Stimulated activated CD8-positive, alpha-beta memory T cell treated with anti-CD3 and anti-CD28 coated beads, Interleukin-15, amount 100 ng/mL, for 24 hours (primary cell): ENCODE results near the gene FNIP2.
"Not testable (repeated sequence)": the region's sequence is repeated elsewhere in the genome, so short reads cannot be mapped to it uniquely, and the experiment has no call there.

Experiments
- DNase-seq: peaks from one replicate; pipeline ENCODE4 v3.0.0-alpha.2; 2020; ENCODE audit warnings: low read depth

Gene FNIP2

GRCh38 chr4:158912806-158913205 lies 144.0 kb downstream of the FNIP2 start:
- no peak for DNase-seq

- no peak for DNase-seq
These were observed 144.9 kb downstream of the FNIP2 start for GRCh38 chr4:158913766-158914165.

GRCh38 chr4:158914218-158914617 lies 145.4 kb downstream of the FNIP2 start:
- DNase-seq, result no peak

GRCh38 chr4:158915683-158916241 lies 146.9 kb downstream of the FNIP2 start:
- DNase-seq, result no peak

GRCh38 chr4:158920452-158920996 lies 151.7 kb downstream of the FNIP2 start:
- DNase-seq, result not testable (repeated sequence)

- DNase-seq, result not testable (repeated sequence)
These were observed 158.9 kb downstream of the FNIP2 start for GRCh38 chr4:158927774-158928173.

- DNase-seq, result no peak
These were observed 161.3 kb downstream of the FNIP2 start for GRCh38 chr4:158929939-158930638.

- DNase-seq, result no peak
These were observed 161.8 kb downstream of the FNIP2 start for GRCh38 chr4:158930639-158930972.

- no peak for DNase-seq
These were observed 164.4 kb downstream of the FNIP2 start for GRCh38 chr4:158933236-158933635.

- no peak for DNase-seq
These were observed 166.3 kb downstream of the FNIP2 start for GRCh38 chr4:158934996-158935669.

- no peak for DNase-seq
These were observed 167.4 kb downstream of the FNIP2 start for GRCh38 chr4:158936238-158936637.

GRCh38 chr4:158938220-158939044 lies 169.6 kb downstream of the FNIP2 start:
- no peak for DNase-seq

GRCh38 chr4:158940271-158940670 lies 171.4 kb downstream of the FNIP2 start:
- DNase-seq, result no peak

GRCh38 chr4:158941321-158941720 lies 172.5 kb downstream of the FNIP2 start:
- DNase-seq, result no peak

GRCh38 chr4:158941895-158942294 lies 173.1 kb downstream of the FNIP2 start:
- DNase-seq, result no peak

- no peak for DNase-seq
These were observed 176.8 kb downstream of the FNIP2 start for GRCh38 chr4:158945529-158946108.

GRCh38 chr4:158946825-158947224 lies 178.0 kb downstream of the FNIP2 start:
- no peak for DNase-seq

- no peak for DNase-seq
These were observed 179.2 kb downstream of the FNIP2 start for GRCh38 chr4:158948071-158948470.

GRCh38 chr4:158949099-158949498 lies 180.3 kb downstream of the FNIP2 start:
- no peak for DNase-seq

GRCh38 chr4:158952221-158952774 lies 183.5 kb downstream of the FNIP2 start:
- not testable (repeated sequence) for DNase-seq

GRCh38 chr4:158956345-158956744 lies 187.5 kb downstream of the FNIP2 start:
- not testable (repeated sequence) for DNase-seq

- DNase-seq, result not testable (repeated sequence)
These were observed 188.1 kb downstream of the FNIP2 start for GRCh38 chr4:158956918-158957317.
